Measurements from ENCODE around the gene ZRANB2.

ZRANB2 gene

DNA sequence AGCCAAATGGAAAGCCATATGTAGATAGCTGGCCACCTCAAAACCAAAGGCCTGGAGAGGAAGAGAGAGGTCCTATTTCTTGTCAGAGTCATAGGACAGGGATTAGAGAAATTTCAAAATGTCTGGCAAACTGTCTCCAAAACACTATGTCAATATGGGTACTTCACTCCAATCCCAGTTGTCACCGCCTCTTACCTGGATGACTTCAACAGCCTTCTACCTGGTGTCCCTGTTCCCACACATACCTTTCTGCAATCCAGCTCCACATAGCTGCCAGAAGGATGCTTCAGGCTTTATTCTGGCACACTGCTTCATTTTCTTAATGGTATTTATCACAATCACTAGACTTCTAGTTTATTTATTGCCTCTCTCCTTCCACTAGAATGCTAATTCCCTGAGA, 47.7 kb downstream of the ZRANB2 start:
- H3K4me3 ChIP-seq (ENCODE audit: low read depth, low read length) = no peak overlapping the region
- in situ Hi-C loops (cut with HindIII; ENCODE audit: low sequenced_read_pairs) = no loop called here
- TF ChIP-seq, protein P1, sequence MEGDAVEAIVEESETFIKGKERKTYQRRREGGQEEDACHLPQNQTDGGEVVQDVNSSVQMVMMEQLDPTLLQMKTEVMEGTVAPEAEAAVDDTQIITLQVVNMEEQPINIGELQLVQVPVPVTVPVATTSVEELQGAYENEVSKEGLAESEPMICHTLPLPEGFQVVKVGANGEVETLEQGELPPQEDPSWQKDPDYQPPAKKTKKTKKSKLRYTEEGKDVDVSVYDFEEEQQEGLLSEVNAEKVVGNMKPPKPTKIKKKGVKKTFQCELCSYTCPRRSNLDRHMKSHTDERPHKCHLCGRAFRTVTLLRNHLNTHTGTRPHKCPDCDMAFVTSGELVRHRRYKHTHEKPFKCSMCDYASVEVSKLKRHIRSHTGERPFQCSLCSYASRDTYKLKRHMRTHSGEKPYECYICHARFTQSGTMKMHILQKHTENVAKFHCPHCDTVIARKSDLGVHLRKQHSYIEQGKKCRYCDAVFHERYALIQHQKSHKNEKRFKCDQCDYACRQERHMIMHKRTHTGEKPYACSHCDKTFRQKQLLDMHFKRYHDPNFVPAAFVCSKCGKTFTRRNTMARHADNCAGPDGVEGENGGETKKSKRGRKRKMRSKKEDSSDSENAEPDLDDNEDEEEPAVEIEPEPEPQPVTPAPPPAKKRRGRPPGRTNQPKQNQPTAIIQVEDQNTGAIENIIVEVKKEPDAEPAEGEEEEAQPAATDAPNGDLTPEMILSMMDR (IDR thresholded peaks at IDR 0.05; ENCODE audit: low read depth, low read length) = no peak
- no peak for DNase-seq (ENCODE audit: low read depth, low spot score)

DNA sequence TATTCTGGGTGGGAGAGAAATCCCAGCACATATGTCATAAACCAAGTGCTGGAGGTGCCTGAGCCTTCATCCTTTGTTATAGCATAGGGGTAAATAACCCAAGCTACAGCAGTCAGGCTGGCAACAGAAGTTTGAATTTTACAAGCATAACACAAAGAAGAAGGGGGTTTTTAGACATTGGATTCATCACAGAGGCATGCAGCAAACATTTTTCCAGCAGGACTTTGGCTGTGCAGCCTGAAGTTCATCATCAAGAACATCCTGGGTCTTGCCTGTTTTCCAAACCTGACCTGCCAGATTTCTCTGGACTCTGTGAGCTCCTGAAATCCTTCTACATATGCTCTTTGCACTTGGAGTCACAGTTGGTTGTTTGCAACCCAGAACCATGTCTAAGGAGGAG, 49.4 kb downstream of the ZRANB2 start:
- in situ Hi-C loops (cut with HindIII; ENCODE audit: low sequenced_read_pairs) = no loop called here
- no peak for DNase-seq (ENCODE audit: low read depth, low spot score)
- TF ChIP-seq, protein P1 (IDR thresholded peaks at IDR 0.05; ENCODE audit: low read depth, low read length) = no peak
- no peak overlapping the region for H3K4me3 ChIP-seq (ENCODE audit: low read depth, low read length)

DNA sequence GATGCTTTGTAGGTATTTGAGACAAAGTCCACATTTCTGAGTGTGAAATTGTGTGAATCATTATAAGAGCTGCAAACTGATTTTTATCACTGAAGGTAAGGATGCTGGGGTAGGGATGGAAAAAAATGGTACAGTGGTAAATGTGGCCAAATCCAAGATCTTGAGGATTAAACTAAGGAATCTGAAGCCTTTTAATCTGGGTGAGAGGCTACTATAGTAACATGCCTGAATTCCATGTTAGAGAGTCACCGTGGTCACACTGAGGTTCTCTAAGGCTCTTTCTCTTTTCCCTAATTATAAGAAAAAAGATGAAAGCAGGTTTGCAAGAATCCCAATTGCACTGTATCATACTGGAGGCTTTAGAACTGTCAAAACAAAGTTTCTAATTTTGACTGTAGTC, 50.8 kb downstream of the ZRANB2 start:
- TF ChIP-seq, protein P1 (IDR thresholded peaks at IDR 0.05; ENCODE audit: low read depth, low read length) = no peak
- DNase-seq (ENCODE audit: low read depth, low spot score) = no peak
- H3K4me3 ChIP-seq (ENCODE audit: low read depth, low read length) = no peak overlapping the region
- in situ Hi-C loops (cut with HindIII; ENCODE audit: low sequenced_read_pairs) = no loop called here

DNA sequence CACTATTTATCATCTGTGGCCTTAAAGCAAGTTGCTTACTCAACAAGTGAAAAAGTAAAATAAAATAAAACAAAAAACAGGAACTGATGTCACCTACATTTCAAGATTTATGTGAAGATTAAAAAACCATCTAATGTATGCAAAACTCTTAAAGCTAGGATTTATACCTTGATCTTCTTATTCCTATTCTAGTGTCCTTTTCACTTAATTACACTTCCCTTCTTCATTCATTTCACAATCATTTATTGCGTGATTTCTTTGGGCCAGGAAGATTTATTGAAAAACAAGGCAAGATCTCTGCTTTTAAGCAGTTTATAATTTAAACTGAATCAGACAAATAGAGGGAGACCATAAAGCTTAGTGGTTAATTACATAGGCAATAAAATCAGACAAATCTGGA, 51.9 kb downstream of the ZRANB2 start:
- TF ChIP-seq, protein P1 (IDR thresholded peaks at IDR 0.05; ENCODE audit: low read depth, low read length) = no peak
- in situ Hi-C loops (cut with HindIII; ENCODE audit: low sequenced_read_pairs) = no loop called here
- no peak overlapping the region for H3K4me3 ChIP-seq (ENCODE audit: low read depth, low read length)
- no peak for DNase-seq (ENCODE audit: low read depth, low spot score)

DNA sequence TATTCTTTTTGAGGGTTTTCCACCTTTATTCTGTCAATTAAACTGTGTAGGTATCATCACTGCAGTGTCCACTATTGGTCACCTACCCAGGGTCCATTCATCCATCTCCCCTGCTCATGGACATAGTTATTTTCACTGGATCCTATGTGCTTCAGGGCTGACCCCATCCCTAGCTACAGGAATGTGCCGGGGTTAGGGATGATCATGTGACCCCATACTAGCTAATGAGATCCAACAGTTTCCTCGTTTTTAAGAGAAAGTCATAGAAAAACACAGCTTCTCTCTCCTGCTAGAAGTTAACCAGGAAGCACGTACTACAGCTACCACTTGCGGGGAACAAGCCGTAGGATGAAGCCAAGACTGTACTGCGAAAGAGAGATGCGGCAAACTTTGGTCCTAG, 52.8 kb downstream of the ZRANB2 start:
- in situ Hi-C loops (cut with HindIII; ENCODE audit: low sequenced_read_pairs) = no loop called here
- TF ChIP-seq, protein P1 (IDR thresholded peaks at IDR 0.05; ENCODE audit: low read depth, low read length) = no peak
- no peak for DNase-seq (ENCODE audit: low read depth, low spot score)
- no peak overlapping the region for H3K4me3 ChIP-seq (ENCODE audit: low read depth, low read length)

DNA sequence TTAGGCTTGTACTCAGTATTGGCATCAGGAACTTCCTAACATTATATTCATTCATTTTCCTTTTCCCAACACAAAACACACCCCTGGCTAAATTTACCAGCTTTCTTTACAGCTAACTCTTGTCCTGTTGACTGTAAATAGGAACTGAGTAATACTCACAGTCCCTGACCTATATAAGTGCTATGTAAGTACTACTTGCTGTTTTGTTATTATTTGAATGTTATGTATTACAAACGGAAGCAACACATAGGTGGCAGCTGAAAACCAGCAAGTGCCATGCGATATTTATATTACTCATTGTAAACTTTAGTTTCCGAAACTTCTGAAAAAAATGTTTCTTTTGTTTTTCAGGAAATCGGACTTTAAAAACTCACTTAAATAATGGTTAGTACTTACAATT, 54.7 kb downstream of the ZRANB2 start:
- in situ Hi-C loops (cut with HindIII; ENCODE audit: low sequenced_read_pairs) = no loop called here
- TF ChIP-seq, protein P1 (IDR thresholded peaks at IDR 0.05; ENCODE audit: low read depth, low read length) = no peak
- H3K4me3 ChIP-seq (ENCODE audit: low read depth, low read length) = no peak overlapping the region
- DNase-seq (ENCODE audit: low read depth, low spot score) = no peak

DNA sequence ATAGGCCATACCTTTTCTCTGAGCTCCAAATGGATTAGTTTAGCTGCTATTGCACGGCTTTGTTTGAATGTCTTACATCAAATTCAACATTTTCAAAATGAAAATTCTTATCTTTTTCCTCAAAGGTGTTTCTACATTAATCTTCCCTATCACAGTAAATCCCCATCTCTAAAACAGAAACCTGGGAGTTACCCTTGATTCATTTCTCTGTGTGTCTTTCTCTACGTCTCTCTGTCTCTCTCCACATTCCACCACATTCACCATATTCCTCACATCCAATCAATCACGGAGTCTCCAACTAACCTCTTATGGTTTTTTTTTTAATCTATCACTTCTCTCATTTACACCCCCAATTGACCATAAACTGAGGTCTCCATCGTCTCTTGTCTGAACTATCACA, 57.3 kb downstream of the ZRANB2 start:
- TF ChIP-seq, protein P1 (IDR thresholded peaks at IDR 0.05; ENCODE audit: low read depth, low read length) = no peak
- no peak for DNase-seq (ENCODE audit: low read depth, low spot score)
- in situ Hi-C loops (cut with HindIII; ENCODE audit: low sequenced_read_pairs) = no loop called here

More for the DNA sequence above, 57.3 kb downstream of the ZRANB2 start:
- no peak overlapping the region for H3K4me3 ChIP-seq (ENCODE audit: low read depth, low read length)
